NB4 (cell line): ENCODE data around the gene ACVR2A.

Experiments used
- DNase-seq: peaks from one replicate; pipeline ENCODE4 v3.0.0; 2010; ENCODE audit warnings: low read depth
- H3K4me3 ChIP-seq: one replicate; pipeline ENCODE4 v1.5.1; 2011; ENCODE audit warnings: mild to moderate bottlenecking, low read depth, low read length, moderate library complexity
- CTCF ChIP-seq: IDR thresholded peaks from one replicate; pipeline ENCODE4 v1.5.1; 2012; ENCODE audit warnings: low read depth, low read length
- MAX ChIP-seq: IDR thresholded peaks from 2 replicates; pipeline ENCODE4 v1.6.1; 2011; ENCODE audit warnings: low read depth, low read length
- MYC ChIP-seq: IDR thresholded peaks from 2 replicates; pipeline ENCODE4 v1.6.1; 2011; ENCODE audit warnings: low read depth, low read length
- POLR2A ChIP-seq: IDR thresholded peaks from 2 replicates; pipeline ENCODE4 v1.6.1; 2011; ENCODE audit warnings: mild to moderate bottlenecking; ENCODE audit not compliant: insufficient read length; ENCODE audit errors: extremely low read depth

ACVR2A gene

GRCh38 chr2:147872967-147873366 lies 28.1 kb downstream of the ACVR2A start:
- TF ChIP-seq MYC: no peak
- no peak for TF ChIP-seq CTCF
- TF ChIP-seq MAX: no peak
- TF ChIP-seq POLR2A: no peak
- H3K4me3 ChIP-seq: no peak overlapping the region
- no peak for DNase-seq

GRCh38 chr2:147873859-147874483 lies 29.1 kb downstream of the ACVR2A start:
- H3K4me3 ChIP-seq: no peak overlapping the region
- TF ChIP-seq MYC: no peak
- TF ChIP-seq MAX: no peak
- no peak for TF ChIP-seq POLR2A
- no peak for TF ChIP-seq CTCF
- no peak for DNase-seq

- no peak for DNase-seq
- no peak overlapping the region for H3K4me3 ChIP-seq
- TF ChIP-seq POLR2A (no peak), MYC (no peak), CTCF (no peak), MAX (no peak)
Measured at GRCh38 chr2:147879846-147880245, 35.0 kb downstream of the ACVR2A start.

- H3K4me3 ChIP-seq: no peak overlapping the region
- no peak for TF ChIP-seq MYC
- no peak for DNase-seq
Measured at GRCh38 chr2:147882631-147883030, 37.8 kb downstream of the ACVR2A start.

- no peak for DNase-seq
- TF ChIP-seq MAX: no peak
- TF ChIP-seq CTCF: no peak
- no peak for TF ChIP-seq POLR2A
- TF ChIP-seq MYC: no peak
- H3K4me3 ChIP-seq: no peak overlapping the region
Measured at GRCh38 chr2:147884830-147885229, 40.0 kb downstream of the ACVR2A start.

- no peak overlapping the region for H3K4me3 ChIP-seq
- DNase-seq: no peak
Measured at GRCh38 chr2:147886136-147886535, 41.3 kb downstream of the ACVR2A start.

More at GRCh38 chr2:147886136-147886535, 41.3 kb downstream of the ACVR2A start:
- TF ChIP-seq CTCF: no peak
- TF ChIP-seq MYC: no peak
- TF ChIP-seq POLR2A: no peak
- TF ChIP-seq MAX: no peak
